ENCODE results near the gene PSMB3. TPM values are rescaled to one million over a fixed set of nuclear protein-coding genes. Genes with fewer than 3 reads are reported as not detected.
"Not testable (repeated sequence)": the region's sequence is repeated elsewhere in the genome, so short reads cannot be mapped to it uniquely, and the experiment has no call there.

The PSMB3 gene
- total RNA-seq, 1 experiment from 2014 or later = 233 TPM

DNA sequence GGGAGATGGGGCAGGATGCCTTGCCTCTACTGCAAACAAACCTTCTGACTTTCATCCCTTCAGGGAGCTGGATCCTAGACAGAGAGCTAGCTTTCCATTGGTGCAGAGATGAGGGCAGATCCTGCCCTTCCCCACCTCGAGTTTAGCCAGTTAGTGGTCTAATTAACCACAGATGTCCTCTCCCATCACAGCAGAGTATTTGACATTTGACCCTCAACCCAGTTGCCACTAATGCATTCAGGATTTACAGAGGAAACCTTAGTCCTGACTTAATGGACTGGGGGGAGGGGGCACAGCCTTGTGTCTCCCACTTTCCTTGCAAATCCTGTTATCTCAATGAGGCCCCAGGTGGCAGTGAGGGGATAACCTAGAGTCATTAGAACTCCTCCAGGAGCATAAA, 36.6 kb downstream of the PSMB3 start:
- TF ChIP-seq POLR2AphosphoS5 (IDR thresholded peaks at IDR 0.05; ENCODE audit: low read depth, low read length) (no peak), TCF7L2 (IDR thresholded peaks at IDR 0.05; ENCODE audit: low read depth, low read length) (no peak), SIN3A (IDR thresholded peaks at IDR 0.05; ENCODE audit: borderline replicate concordance, insufficient read depth, low read depth, low read length) (no peak), REST (IDR thresholded peaks at IDR 0.05; ENCODE audit: insufficient read depth in 1 of 2, low read depth in 2 of 2, low read length in 1 of 2) (no peak)
- TF ChIP-seq, protein P1, sequence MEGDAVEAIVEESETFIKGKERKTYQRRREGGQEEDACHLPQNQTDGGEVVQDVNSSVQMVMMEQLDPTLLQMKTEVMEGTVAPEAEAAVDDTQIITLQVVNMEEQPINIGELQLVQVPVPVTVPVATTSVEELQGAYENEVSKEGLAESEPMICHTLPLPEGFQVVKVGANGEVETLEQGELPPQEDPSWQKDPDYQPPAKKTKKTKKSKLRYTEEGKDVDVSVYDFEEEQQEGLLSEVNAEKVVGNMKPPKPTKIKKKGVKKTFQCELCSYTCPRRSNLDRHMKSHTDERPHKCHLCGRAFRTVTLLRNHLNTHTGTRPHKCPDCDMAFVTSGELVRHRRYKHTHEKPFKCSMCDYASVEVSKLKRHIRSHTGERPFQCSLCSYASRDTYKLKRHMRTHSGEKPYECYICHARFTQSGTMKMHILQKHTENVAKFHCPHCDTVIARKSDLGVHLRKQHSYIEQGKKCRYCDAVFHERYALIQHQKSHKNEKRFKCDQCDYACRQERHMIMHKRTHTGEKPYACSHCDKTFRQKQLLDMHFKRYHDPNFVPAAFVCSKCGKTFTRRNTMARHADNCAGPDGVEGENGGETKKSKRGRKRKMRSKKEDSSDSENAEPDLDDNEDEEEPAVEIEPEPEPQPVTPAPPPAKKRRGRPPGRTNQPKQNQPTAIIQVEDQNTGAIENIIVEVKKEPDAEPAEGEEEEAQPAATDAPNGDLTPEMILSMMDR (IDR thresholded peaks at IDR 0.05) = no peak
- Histone ChIP-seq H3K9me3 (ENCODE audit: control insufficient read depth, insufficient read depth, low read depth, low read length) (no peaks in the 10 kb centered on the region), H3K4me1 (ENCODE audit: control insufficient read depth, insufficient read depth, low read length) (peaks cover 4% of the 10 kb centered on the region; the same call in 1 of the 2 replicates), H3K36me3 (ENCODE audit: control insufficient read depth, insufficient read depth, low read length) (no peaks in the 10 kb centered on the region), H3K27me3 (ENCODE audit: control insufficient read depth, insufficient read depth, low read length) (no peaks in the 10 kb centered on the region), H3K4me3 (ENCODE audit: low read depth in 2 of 2, low read length in 2 of 2) (no peak overlapping the region), H3K27ac (ENCODE audit: low read length) (no peak overlapping the region)
- DNase-seq (ENCODE audit: low read depth, low spot score) = no peak
- ChIA-PET CTCF (no interaction called here), POLR2A (no interaction called here)
- BruUV-seq (replicated peaks) = no TSS peak
- intact Hi-C loops (cut with micrococcal nuclease; ENCODE audit: unreplicated experiment) = no loop called here
- in situ Hi-C loops (cut with HindIII; ENCODE audit: low pct_unique_long_range_greater_than_20kb, low sequenced_read_pairs) = no loop called here
- no peak for ATAC-seq

DNA sequence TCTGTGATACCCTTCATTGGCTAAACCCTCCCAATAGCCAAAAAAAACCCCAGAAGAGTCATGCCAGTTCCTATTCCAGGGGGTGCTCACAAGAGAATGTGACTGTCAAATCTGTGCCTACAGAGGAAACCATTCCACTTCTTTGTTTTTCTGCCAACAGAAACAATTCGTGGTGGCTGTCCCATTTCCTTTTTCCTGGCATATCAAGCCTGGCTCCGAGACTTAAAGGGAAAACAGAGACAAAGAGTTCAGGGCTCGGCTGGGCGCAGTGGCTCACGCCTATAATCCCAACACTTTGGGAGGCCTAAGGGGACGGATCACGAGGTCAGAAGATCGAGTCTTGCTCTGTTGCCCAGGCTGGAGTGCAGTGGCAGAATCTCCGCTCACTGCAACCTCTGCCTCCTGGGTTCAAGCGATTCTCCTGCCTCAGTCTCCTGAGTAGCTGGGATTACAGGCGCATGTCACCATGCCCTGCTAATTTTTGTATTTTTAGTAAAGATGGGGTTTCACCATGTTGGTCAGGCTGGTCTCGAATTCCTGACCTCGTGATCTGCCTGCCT, 37.7 kb downstream of the PSMB3 start:
- intact Hi-C loops (cut with micrococcal nuclease; ENCODE audit: unreplicated experiment); H3K9me3 ChIP-seq (ENCODE audit: control insufficient read depth, insufficient read depth, low read depth, low read length); H3K4me1 ChIP-seq (ENCODE audit: control insufficient read depth, insufficient read depth, low read length); H3K4me3 ChIP-seq (ENCODE audit: low read depth in 2 of 2, low read length in 2 of 2); H3K27ac ChIP-seq (ENCODE audit: low read length); H3K27me3 ChIP-seq (ENCODE audit: control insufficient read depth, insufficient read depth, low read length); BruUV-seq (replicated peaks); CTCF ChIA-PET; DNase-seq (ENCODE audit: low read depth, low spot score); ATAC-seq; in situ Hi-C loops (cut with HindIII; ENCODE audit: low pct_unique_long_range_greater_than_20kb, low sequenced_read_pairs); H3K36me3 ChIP-seq (ENCODE audit: control insufficient read depth, insufficient read depth, low read length); POLR2A ChIA-PET: not testable (repeated sequence)

DNA sequence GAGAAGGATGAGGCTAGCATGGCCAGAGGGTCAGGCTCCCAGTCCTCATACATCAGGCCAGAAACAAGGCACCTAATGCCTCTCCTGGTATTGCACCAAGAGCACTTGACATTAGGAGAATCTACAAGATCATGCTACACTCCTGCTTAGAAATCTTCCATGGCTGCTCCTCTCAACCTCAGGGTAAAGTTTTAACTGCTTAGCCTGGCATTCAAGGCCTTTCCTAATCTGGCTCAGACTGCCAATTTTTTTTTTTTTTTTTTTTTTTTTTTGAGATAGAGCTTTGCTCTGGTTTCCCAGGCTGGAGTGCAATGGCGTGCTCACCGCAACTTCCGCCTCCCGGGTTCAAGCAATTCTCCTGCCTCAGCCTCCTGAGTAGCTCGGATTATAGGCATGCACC, 38.6 kb downstream of the PSMB3 start:
- DNase-seq (ENCODE audit: low read depth, low spot score) (no peak), ATAC-seq (0 out of 2 replicates have a peak, but pooled peaks have one; percentile 30)
- Histone ChIP-seq H3K36me3 (ENCODE audit: control insufficient read depth, insufficient read depth, low read length) (no peaks in the 10 kb centered on the region), H3K27ac (ENCODE audit: low read length) (no peak overlapping the region), H3K4me1 (ENCODE audit: control insufficient read depth, insufficient read depth, low read length) (peaks cover 4% of the 10 kb centered on the region; the same call in 1 of the 2 replicates), H3K9me3 (ENCODE audit: control insufficient read depth, insufficient read depth, low read depth, low read length) (no peaks in the 10 kb centered on the region), H3K4me3 (ENCODE audit: low read depth in 2 of 2, low read length in 2 of 2) (no peak overlapping the region), H3K27me3 (ENCODE audit: control insufficient read depth, insufficient read depth, low read length) (no peaks in the 10 kb centered on the region)
- BruUV-seq (replicated peaks) = no TSS peak
- CTCF ChIA-PET = no interaction called here
- TF ChIP-seq POLR2AphosphoS5 (IDR thresholded peaks at IDR 0.05; ENCODE audit: low read depth, low read length) (no peak), REST (IDR thresholded peaks at IDR 0.05; ENCODE audit: insufficient read depth in 1 of 2, low read depth in 2 of 2, low read length in 1 of 2) (no peak), SIN3A (IDR thresholded peaks at IDR 0.05; ENCODE audit: borderline replicate concordance, insufficient read depth, low read depth, low read length) (no peak), TCF7L2 (IDR thresholded peaks at IDR 0.05; ENCODE audit: low read depth, low read length) (no peak)
- TF ChIP-seq, protein P1 (IDR thresholded peaks at IDR 0.05) = no peak
- in situ Hi-C loops (cut with HindIII; ENCODE audit: low pct_unique_long_range_greater_than_20kb, low sequenced_read_pairs) = no loop called here
- POLR2A ChIA-PET = no interaction called here
- intact Hi-C loops (cut with micrococcal nuclease; ENCODE audit: unreplicated experiment) = no loop called here
